OCI-LY1 (cell line): ENCODE data around the gene COL15A1.

ENCODE experiments used
- EZH2 ChIP-seq: fragments of 200-600 bp; sonication (generic), shearing (Covaris generic); IDR thresholded peaks from 2 replicates; pipeline ENCODE4 v1.8.0; 2017; ENCODE audit warnings: borderline replicate concordance, mixed run types, mild to moderate bottlenecking, antibody characterized with exemption, low read length, moderate library complexity, mixed read lengths
- TF ChIP-seq, protein P1 (sequence below): fragments of 200-600 bp; sonication (generic), shearing (Covaris generic); IDR thresholded peaks from 2 replicates; pipeline ENCODE4 v1.5.1; 2017; ENCODE audit warnings: mild to moderate bottlenecking, antibody characterized with exemption, low read length, moderate library complexity, mixed read lengths

- TF ChIP-seq, protein P1, sequence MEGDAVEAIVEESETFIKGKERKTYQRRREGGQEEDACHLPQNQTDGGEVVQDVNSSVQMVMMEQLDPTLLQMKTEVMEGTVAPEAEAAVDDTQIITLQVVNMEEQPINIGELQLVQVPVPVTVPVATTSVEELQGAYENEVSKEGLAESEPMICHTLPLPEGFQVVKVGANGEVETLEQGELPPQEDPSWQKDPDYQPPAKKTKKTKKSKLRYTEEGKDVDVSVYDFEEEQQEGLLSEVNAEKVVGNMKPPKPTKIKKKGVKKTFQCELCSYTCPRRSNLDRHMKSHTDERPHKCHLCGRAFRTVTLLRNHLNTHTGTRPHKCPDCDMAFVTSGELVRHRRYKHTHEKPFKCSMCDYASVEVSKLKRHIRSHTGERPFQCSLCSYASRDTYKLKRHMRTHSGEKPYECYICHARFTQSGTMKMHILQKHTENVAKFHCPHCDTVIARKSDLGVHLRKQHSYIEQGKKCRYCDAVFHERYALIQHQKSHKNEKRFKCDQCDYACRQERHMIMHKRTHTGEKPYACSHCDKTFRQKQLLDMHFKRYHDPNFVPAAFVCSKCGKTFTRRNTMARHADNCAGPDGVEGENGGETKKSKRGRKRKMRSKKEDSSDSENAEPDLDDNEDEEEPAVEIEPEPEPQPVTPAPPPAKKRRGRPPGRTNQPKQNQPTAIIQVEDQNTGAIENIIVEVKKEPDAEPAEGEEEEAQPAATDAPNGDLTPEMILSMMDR = no peak
- no peak for TF ChIP-seq EZH2
Observed at GRCh38 chr9:99055384-99055783, 111.7 kb downstream of the COL15A1 start.
